Uterus (tissue), 4 donors: ENCODE measurements around the gene TOGARAM2. TPM values are rescaled to one million over a fixed set of nuclear protein-coding genes. Genes with fewer than 3 reads are reported as not detected.

ENCODE experiments used
- DNase-seq, 2 donors: peaks; one replicate each; pipeline ENCODE4 v3.0.0-alpha.2; 2019 to 2020
- H3K27ac ChIP-seq, 2 donors: fragments of 200-600 bp; sonication (generic); 1 replicate in 1 of 2; 2 replicates in 1 of 2; pipeline ENCODE4 v1.5.1; 2016 to 2018
- H3K27me3 ChIP-seq, 2 donors: fragments of 200-600 bp; sonication (generic); one replicate each; pipeline ENCODE4 v1.5.1; 2018 to 2019; ENCODE audit warnings: control low read depth in 1 of 2
- H3K36me3 ChIP-seq, 2 donors: fragments of 200-600 bp; sonication (generic); one replicate each; pipeline ENCODE4 v1.5.1; 2019; ENCODE audit warnings: control low read depth in 1 of 2
- H3K4me1 ChIP-seq, 2 donors: fragments of 200-600 bp; sonication (generic); one replicate each; pipeline ENCODE4 v1.5.1; 2018 to 2019; ENCODE audit warnings: control low read depth in 1 of 2
- H3K4me3 ChIP-seq, 2 donors: fragments of 200-600 bp; sonication (generic); 1 replicate in 1 of 2; 2 replicates in 1 of 2; pipeline ENCODE4 v1.5.1; 2018 to 2019; ENCODE audit warnings: mild to moderate bottlenecking in 1 of 2
- H3K9me3 ChIP-seq, 2 donors: fragments of 200-600 bp; sonication (generic); one replicate each; pipeline ENCODE4 v1.5.1; 2019; ENCODE audit warnings: control low read depth in 1 of 2
- POLR2A ChIP-seq, 2 donors: fragments of 450-650 bp; IDR thresholded peaks; one replicate each; pipeline ENCODE4 v1.6.1; 2016; ENCODE audit warnings: antibody characterized with exemption in 2 of 2, mild to moderate bottlenecking in 1 of 2, moderate library complexity in 1 of 2
- intact Hi-C: fragments of 100-400 bp; cut with DNase I; formaldehyde crosslinking; loops from one replicate; pipeline ENCODE4 v1.15.1; 2023; ENCODE audit warnings: low total_unique reads
- total RNA-seq, 4 donors: library from RNA; depleted of rRNA in 3 of 4; stranded (reverse); fragments of >200 nt in 3 of 4; gene quantifications; one replicate each; pipeline versions ENCODE4 v1.1.0 to v1.2.4, GENCODE V29; 2014 to 2023
- TF ChIP-seq, protein P1 (sequence below), 4 experiments: fragments of 200-600 bp in 2 of 4; fragments of 450-650 bp in 2 of 4; sonication (generic) in 2 of 4; IDR thresholded peaks; one replicate each; pipeline ENCODE4 v1.5.1; 2016 to 2019; ENCODE audit warnings: antibody characterized with exemption in 4 of 4, mild to moderate bottlenecking in 2 of 4, moderate library complexity in 1 of 4
- donor health status: DM: yes; HTN: yes; CAD: no.

The TOGARAM2 gene
- total RNA-seq, 4 donors from 2014 or later = 0.61 to 1.5 TPM; not detected in 2

- no peaks in the 10 kb centered on the region for H3K9me3 ChIP-seq
- no peak for DNase-seq
- intact Hi-C loops = no loop called here
Observed at GRCh38 chr2:29017716-29018435, 36.8 kb downstream of the TOGARAM2 start.

GRCh38 chr2:29021886-29022285, 40.8 kb downstream of the TOGARAM2 start:
- no peaks in the 10 kb centered on the region for H3K4me1 ChIP-seq
- no peaks in the 10 kb centered on the region for H3K9me3 ChIP-seq
- DNase-seq = no peak
- no peaks in the 10 kb centered on the region for H3K27me3 ChIP-seq
- no peaks in the 10 kb centered on the region for H3K36me3 ChIP-seq
- intact Hi-C loops = no loop called here
- no peak overlapping the region for H3K4me3 ChIP-seq
- no peak for TF ChIP-seq POLR2A (IDR thresholded peaks at IDR 0.05)
- TF ChIP-seq, protein P1, sequence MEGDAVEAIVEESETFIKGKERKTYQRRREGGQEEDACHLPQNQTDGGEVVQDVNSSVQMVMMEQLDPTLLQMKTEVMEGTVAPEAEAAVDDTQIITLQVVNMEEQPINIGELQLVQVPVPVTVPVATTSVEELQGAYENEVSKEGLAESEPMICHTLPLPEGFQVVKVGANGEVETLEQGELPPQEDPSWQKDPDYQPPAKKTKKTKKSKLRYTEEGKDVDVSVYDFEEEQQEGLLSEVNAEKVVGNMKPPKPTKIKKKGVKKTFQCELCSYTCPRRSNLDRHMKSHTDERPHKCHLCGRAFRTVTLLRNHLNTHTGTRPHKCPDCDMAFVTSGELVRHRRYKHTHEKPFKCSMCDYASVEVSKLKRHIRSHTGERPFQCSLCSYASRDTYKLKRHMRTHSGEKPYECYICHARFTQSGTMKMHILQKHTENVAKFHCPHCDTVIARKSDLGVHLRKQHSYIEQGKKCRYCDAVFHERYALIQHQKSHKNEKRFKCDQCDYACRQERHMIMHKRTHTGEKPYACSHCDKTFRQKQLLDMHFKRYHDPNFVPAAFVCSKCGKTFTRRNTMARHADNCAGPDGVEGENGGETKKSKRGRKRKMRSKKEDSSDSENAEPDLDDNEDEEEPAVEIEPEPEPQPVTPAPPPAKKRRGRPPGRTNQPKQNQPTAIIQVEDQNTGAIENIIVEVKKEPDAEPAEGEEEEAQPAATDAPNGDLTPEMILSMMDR (IDR thresholded peaks at IDR 0.05) = no peak
- no peak overlapping the region for H3K27ac ChIP-seq

More at GRCh38 chr2:29017716-29018435, 36.8 kb downstream of the TOGARAM2 start:
- Histone ChIP-seq H3K27me3 (no peaks in the 10 kb centered on the region), H3K4me3 (no peak overlapping the region), H3K4me1 (no peaks in the 10 kb centered on the region), H3K36me3 (no peaks in the 10 kb centered on the region), H3K27ac (no peak overlapping the region)
- TF ChIP-seq, protein P1 (IDR thresholded peaks at IDR 0.05) = no peak
- no peak for TF ChIP-seq POLR2A (IDR thresholded peaks at IDR 0.05)

- TF ChIP-seq, protein P1 (IDR thresholded peaks at IDR 0.05) = no peak
- TF ChIP-seq POLR2A (IDR thresholded peaks at IDR 0.05) = no peak
- no peaks in the 10 kb centered on the region for H3K36me3 ChIP-seq
Observed at GRCh38 chr2:29022679-29023078, 41.6 kb downstream of the TOGARAM2 start.

DNA sequence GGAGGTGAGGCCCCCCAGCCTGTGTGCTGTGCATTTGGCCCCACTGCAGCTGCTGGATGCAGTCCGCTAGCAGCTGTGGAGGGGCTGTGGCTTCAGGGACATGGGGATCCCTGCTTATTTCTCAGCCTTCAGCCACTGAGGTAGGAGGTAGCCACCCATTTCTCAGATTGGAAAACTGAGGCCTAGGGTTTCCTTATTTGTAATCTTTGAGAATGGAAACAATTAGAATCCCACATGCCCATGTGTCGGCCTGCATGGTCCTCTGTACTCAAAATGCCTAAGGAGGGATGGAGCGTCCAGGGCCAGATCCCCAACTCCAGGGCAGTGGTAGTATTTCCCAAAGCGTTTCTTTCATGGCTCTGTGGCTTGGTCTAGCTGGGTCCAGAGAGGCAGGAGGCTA, 42.1 kb downstream of the TOGARAM2 start:
- H3K27me3 ChIP-seq = no peaks in the 10 kb centered on the region
- intact Hi-C loops = no loop called here
- no peaks in the 10 kb centered on the region for H3K9me3 ChIP-seq
- TF ChIP-seq, protein P1 (IDR thresholded peaks at IDR 0.05) = no peak
- TF ChIP-seq POLR2A (IDR thresholded peaks at IDR 0.05) = no peak
- no peak overlapping the region for H3K4me3 ChIP-seq
- H3K4me1 ChIP-seq = no peaks in the 10 kb centered on the region
- DNase-seq = no peak
- H3K36me3 ChIP-seq = no peaks in the 10 kb centered on the region
- H3K27ac ChIP-seq = no peak overlapping the region

More at GRCh38 chr2:29022679-29023078, 41.6 kb downstream of the TOGARAM2 start:
- Histone ChIP-seq H3K4me3 (no peak overlapping the region), H3K27me3 (no peaks in the 10 kb centered on the region), H3K27ac (no peak overlapping the region), H3K4me1 (no peaks in the 10 kb centered on the region), H3K9me3 (no peaks in the 10 kb centered on the region)
- no peak for DNase-seq
- intact Hi-C loops = no loop called here

DNA sequence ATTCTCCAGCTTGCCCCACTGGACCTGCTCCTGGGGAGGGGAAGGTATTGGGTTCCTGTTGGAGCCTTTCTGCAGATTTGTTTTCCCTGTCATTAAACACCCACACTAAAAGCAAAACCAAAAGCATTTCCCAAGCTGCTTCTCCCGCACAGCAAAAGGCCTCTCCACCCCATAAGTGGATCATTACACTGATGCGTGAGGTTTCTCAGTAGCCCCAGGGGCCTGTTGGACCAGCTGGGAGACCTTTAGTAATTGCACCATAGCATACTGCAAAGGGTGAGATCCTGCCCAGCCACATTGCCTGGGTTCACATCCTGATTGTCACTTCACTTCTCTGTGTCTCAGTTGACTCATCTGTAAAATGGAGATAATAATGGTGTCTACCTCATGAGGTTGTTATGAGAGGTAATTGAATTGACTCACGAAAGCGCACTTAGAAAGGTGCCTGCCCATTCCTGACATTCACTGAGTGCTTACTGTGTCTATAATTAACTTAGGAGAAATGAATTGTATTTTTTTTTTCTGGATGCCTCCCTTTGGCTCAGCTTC, 43.9 kb downstream of the TOGARAM2 start:
- no peaks in the 10 kb centered on the region for H3K27me3 ChIP-seq
- H3K4me1 ChIP-seq = no peaks in the 10 kb centered on the region
- H3K36me3 ChIP-seq = no peaks in the 10 kb centered on the region
- intact Hi-C loops = no loop called here
- no peak overlapping the region for H3K27ac ChIP-seq
- no peak for TF ChIP-seq POLR2A (IDR thresholded peaks at IDR 0.05)
- TF ChIP-seq, protein P1 (IDR thresholded peaks at IDR 0.05) = no peak
- H3K9me3 ChIP-seq = no peaks in the 10 kb centered on the region
- no peak for DNase-seq
- no peak overlapping the region for H3K4me3 ChIP-seq
